Upper lobe of left lung (tissue), 6 donors: Measurements from ENCODE around the gene DENND1B. TPM values are rescaled to one million over a fixed set of nuclear protein-coding genes. Genes with fewer than 3 reads are reported as not detected.
A peak's percentile ranks its signal among the peaks of the same experiment; 100 is the strongest.

Experiments
- ATAC-seq, 2 donors: fragments of 200-7000 bp; cut with Tn5 transposase; one replicate each; pipeline ENCODE4 v1.9.1; 2022; ENCODE audit warnings: mild to moderate bottlenecking in 2 of 2, moderate library complexity in 2 of 2; ENCODE audit not compliant: low FRiP score in 2 of 2
- DNase-seq, 2 donors: peaks; one replicate each; pipeline ENCODE4 v3.0.0-alpha.2; 2019 to 2020
- H3K27ac ChIP-seq, 4 donors: fragments of 200-600 bp; sonication (generic); one replicate each; pipeline ENCODE4 v1.5.1; 2016 to 2019
- H3K27me3 ChIP-seq, 4 donors: fragments of 200-600 bp; sonication (generic); one replicate each; pipeline ENCODE4 v1.5.1; 2017 to 2019
- H3K36me3 ChIP-seq, 4 donors: fragments of 200-600 bp; sonication (generic); one replicate each; pipeline ENCODE4 v1.5.1; 2016 to 2019
- H3K4me1 ChIP-seq, 4 donors: fragments of 200-600 bp; sonication (generic); one replicate each; pipeline ENCODE4 v1.5.1; 2018 to 2019
- H3K4me3 ChIP-seq, 4 donors: fragments of 200-600 bp; sonication (generic); one replicate each; pipeline ENCODE4 v1.5.1; 2017 to 2019; ENCODE audit warnings: mild to moderate bottlenecking in 2 of 4, moderate library complexity in 1 of 4
- H3K9me3 ChIP-seq, 4 donors: fragments of 200-600 bp; sonication (generic); one replicate each; pipeline ENCODE4 v1.5.1; 2018 to 2019
- CTCF ChIP-seq, 6 experiments: fragments of 450-650 bp in 4 of 6; fragments of 200-600 bp in 2 of 6; sonication (generic) in 2 of 6; IDR thresholded peaks; one replicate each; pipeline ENCODE4 v1.5.1; 2016 to 2019; ENCODE audit warnings: antibody characterized with exemption in 6 of 6
- EP300 ChIP-seq, 4 donors: sonication (generic); formaldehyde crosslinking; IDR thresholded peaks; one replicate each; pipeline ENCODE4 v1.5.1; 2017; ENCODE audit warnings: antibody characterized with exemption in 4 of 4, control low read depth in 2 of 4
- POLR2A ChIP-seq, 4 donors: fragments of 450-650 bp; IDR thresholded peaks; one replicate each; pipeline ENCODE4 v1.5.1; 2016 to 2017; ENCODE audit warnings: antibody characterized with exemption in 4 of 4, mild to moderate bottlenecking in 2 of 4
- POLR2AphosphoS5 ChIP-seq, 2 donors: sonication (generic); formaldehyde crosslinking; IDR thresholded peaks; one replicate each; pipeline ENCODE4 v1.5.1; 2017; ENCODE audit warnings: antibody characterized with exemption in 2 of 2
- WGBS, 2 donors: methylation state at CpG; one replicate each; pipeline ENCODE4 v1.1.5; 2017 to 2018; 5-methylcytosine and 5-hydroxymethylcytosine counted together
- total RNA-seq, 6 donors: library from RNA; depleted of rRNA in 4 of 6; stranded (reverse); fragments of >200 nt in 4 of 6; gene quantifications; one replicate each; pipeline versions ENCODE4 v1.1.0 to v1.2.1, GENCODE V29; 2016 to 2021
- donor health status: DM: no; HTN: no; CAD: no; lungs with moderate emphysema.
- donor health status: DM: no; HTN: yes; CAD: no; lungs with severe emphysema.

DENND1B gene
- total RNA-seq, 6 donors from 2014 or later: 14.9 to 39.1 (median 21.0) TPM

GRCh38 chr1:197486946-197487345 is 288.3 kb downstream of the DENND1B start:
- Histone ChIP-seq H3K27me3 (no peaks in the 10 kb centered on the region), H3K36me3 (no peaks in the 10 kb centered on the region), H3K4me3 (no peak overlapping the region), H3K27ac (no peak overlapping the region), H3K4me1 (no peaks in the 10 kb centered on the region), H3K9me3 (no peaks in the 10 kb centered on the region)
- DNase-seq (peak in 1 of 2 donors; percentile 38), ATAC-seq (peak in 1 of 2 donors; percentile 46)
- TF ChIP-seq POLR2A (IDR thresholded peaks at IDR 0.05) (no peak), CTCF (IDR thresholded peaks at IDR 0.05) (no peak), POLR2AphosphoS5 (IDR thresholded peaks at IDR 0.05) (no peak), EP300 (IDR thresholded peaks at IDR 0.05) (no peak)
- WGBS, 2 donors: 37 to 42% methylated on average over 2 of the region's 2 CpGs

GRCh38 chr1:197485790-197486189 is 289.5 kb downstream of the DENND1B start:
- Histone ChIP-seq H3K27me3 (no peaks in the 10 kb centered on the region), H3K36me3 (no peaks in the 10 kb centered on the region), H3K27ac (no peak overlapping the region), H3K4me1 (no peaks in the 10 kb centered on the region), H3K4me3 (no peak overlapping the region), H3K9me3 (no peaks in the 10 kb centered on the region)
- DNase-seq (no peak), ATAC-seq (no peak)
- no peak for TF ChIP-seq POLR2A (IDR thresholded peaks at IDR 0.05)
- TF ChIP-seq CTCF (IDR thresholded peaks at IDR 0.05): no peak
- 36 to 39% methylated on average over 3 of the region's 3 CpGs for WGBS, 2 donors

- no peaks in the 10 kb centered on the region for H3K9me3 ChIP-seq
- H3K4me3 ChIP-seq: no peak overlapping the region
- no peaks in the 10 kb centered on the region for H3K4me1 ChIP-seq
- 27 to 38% methylated on average over 4 of the region's 4 CpGs for WGBS, 2 donors
- no peaks in the 10 kb centered on the region for H3K36me3 ChIP-seq
- TF ChIP-seq POLR2A (IDR thresholded peaks at IDR 0.05) (no peak), CTCF (IDR thresholded peaks at IDR 0.05) (no peak), POLR2AphosphoS5 (IDR thresholded peaks at IDR 0.05) (no peak), EP300 (IDR thresholded peaks at IDR 0.05) (no peak)
- DNase-seq: no peak
- no peak overlapping the region for H3K27ac ChIP-seq
- ATAC-seq: no peak
- H3K27me3 ChIP-seq: no peaks in the 10 kb centered on the region
These were observed 294.2 kb downstream of the DENND1B start for GRCh38 chr1:197481101-197481500.

GRCh38 chr1:197480446-197480845 is 294.8 kb downstream of the DENND1B start:
- ATAC-seq (no peak), DNase-seq (no peak)
- Histone ChIP-seq H3K4me1 (no peaks in the 10 kb centered on the region), H3K4me3 (no peak overlapping the region), H3K36me3 (no peaks in the 10 kb centered on the region), H3K27ac (no peak overlapping the region), H3K9me3 (no peaks in the 10 kb centered on the region), H3K27me3 (no peaks in the 10 kb centered on the region)
- WGBS, 2 donors: 77 to 82% methylated on average over 6 of the region's 6 CpGs
- TF ChIP-seq EP300 (IDR thresholded peaks at IDR 0.05): no peak
- TF ChIP-seq POLR2AphosphoS5 (IDR thresholded peaks at IDR 0.05): no peak
- no peak for TF ChIP-seq POLR2A (IDR thresholded peaks at IDR 0.05)
- TF ChIP-seq CTCF (IDR thresholded peaks at IDR 0.05): no peak

GRCh38 chr1:197472141-197472540 is 303.1 kb downstream of the DENND1B start:
- Histone ChIP-seq H3K4me1 (no peaks in the 10 kb centered on the region), H3K36me3 (no peaks in the 10 kb centered on the region), H3K9me3 (no peaks in the 10 kb centered on the region), H3K4me3 (no peak overlapping the region), H3K27me3 (no peaks in the 10 kb centered on the region), H3K27ac (no peak overlapping the region)
- 88 to 90% methylated on average over 3 of the region's 3 CpGs for WGBS, 2 donors
- no peak for DNase-seq
- ATAC-seq: no peak
- no peak for TF ChIP-seq CTCF (IDR thresholded peaks at IDR 0.05)
- no peak for TF ChIP-seq POLR2A (IDR thresholded peaks at IDR 0.05)
- TF ChIP-seq POLR2AphosphoS5 (IDR thresholded peaks at IDR 0.05): no peak
- TF ChIP-seq EP300 (IDR thresholded peaks at IDR 0.05): no peak
